D721Med (cell line): ENCODE measurements around the gene LINGO3.

Experiments
- DNase-seq: peaks from one replicate; pipeline ENCODE4 v3.0.0; 2011; ENCODE audit warnings: low spot score; ENCODE audit not compliant: insufficient read length
- FAIRE-seq: peaks from 2 replicates; lab custom pipeline; 2011; peaks lifted over from hg19 to GRCh38; lab: Jason Lieb, UNC
- TF ChIP-seq, protein P1 (sequence below): IDR thresholded peaks from 2 replicates; pipeline ENCODE4 v1.5.1; 2012; ENCODE audit warnings: mild to moderate bottlenecking, control low read depth; ENCODE audit not compliant: insufficient read depth; ENCODE audit errors: missing control alignments

The LINGO3 gene

DNA sequence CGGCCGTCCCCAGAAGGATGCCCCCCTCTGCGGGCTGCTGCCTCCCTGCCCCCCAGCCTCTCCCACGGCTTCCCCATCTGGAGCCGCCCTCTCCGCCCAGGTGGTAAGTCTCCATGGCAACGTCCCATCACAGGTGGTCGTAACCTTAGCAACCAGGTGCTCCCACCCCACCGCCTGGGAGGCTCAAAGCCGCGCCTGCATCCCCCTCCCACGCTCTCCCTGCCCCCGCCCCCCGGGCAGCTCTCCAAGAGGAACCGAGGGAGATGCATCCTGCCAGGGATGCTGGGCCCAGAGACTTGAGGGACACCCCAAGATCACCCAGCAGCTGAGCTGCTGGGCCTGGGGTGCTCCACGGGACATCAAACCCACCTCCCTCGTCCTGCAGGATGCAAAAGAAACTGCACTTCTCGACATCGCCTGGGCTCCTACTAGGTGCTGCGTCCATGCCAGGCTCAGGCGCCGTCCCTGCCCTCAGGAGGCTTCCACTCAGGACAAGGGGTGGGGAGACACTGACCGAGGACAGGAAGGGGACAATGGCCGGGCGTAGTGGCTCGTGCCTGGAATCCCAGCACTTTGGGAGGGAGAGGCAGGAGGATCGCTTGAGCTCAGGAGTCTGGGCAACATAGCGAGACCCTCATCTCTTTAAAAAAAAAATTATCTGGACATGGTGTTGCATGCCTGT is 5.0 kb upstream of the LINGO3 start:
- FAIRE-seq = no peak
- DNase-seq = no peak
- TF ChIP-seq, protein P1, sequence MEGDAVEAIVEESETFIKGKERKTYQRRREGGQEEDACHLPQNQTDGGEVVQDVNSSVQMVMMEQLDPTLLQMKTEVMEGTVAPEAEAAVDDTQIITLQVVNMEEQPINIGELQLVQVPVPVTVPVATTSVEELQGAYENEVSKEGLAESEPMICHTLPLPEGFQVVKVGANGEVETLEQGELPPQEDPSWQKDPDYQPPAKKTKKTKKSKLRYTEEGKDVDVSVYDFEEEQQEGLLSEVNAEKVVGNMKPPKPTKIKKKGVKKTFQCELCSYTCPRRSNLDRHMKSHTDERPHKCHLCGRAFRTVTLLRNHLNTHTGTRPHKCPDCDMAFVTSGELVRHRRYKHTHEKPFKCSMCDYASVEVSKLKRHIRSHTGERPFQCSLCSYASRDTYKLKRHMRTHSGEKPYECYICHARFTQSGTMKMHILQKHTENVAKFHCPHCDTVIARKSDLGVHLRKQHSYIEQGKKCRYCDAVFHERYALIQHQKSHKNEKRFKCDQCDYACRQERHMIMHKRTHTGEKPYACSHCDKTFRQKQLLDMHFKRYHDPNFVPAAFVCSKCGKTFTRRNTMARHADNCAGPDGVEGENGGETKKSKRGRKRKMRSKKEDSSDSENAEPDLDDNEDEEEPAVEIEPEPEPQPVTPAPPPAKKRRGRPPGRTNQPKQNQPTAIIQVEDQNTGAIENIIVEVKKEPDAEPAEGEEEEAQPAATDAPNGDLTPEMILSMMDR = no peak

DNA sequence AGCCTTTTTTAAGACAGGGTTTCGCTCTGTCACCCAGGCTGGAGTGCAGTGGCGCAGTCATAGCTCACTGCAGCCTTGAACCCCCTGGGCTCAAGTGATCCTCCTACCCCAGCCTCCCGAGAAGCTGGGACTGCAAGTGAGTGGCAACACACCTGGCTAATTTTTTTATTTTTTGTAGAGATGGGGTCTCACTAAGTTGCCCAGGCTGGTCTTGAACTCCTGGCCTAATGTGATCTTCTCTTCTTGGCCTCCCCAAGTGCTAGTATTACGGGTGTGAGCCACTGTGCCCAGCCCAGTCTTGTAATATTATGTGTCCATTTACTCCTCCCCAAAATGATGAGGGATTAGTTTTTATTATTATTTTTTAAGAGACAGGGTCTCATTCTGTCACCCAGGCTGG is 3.1 kb upstream of the LINGO3 start:
- DNase-seq (no peak), FAIRE-seq (no peak)
- TF ChIP-seq, protein P1 = no peak

DNA sequence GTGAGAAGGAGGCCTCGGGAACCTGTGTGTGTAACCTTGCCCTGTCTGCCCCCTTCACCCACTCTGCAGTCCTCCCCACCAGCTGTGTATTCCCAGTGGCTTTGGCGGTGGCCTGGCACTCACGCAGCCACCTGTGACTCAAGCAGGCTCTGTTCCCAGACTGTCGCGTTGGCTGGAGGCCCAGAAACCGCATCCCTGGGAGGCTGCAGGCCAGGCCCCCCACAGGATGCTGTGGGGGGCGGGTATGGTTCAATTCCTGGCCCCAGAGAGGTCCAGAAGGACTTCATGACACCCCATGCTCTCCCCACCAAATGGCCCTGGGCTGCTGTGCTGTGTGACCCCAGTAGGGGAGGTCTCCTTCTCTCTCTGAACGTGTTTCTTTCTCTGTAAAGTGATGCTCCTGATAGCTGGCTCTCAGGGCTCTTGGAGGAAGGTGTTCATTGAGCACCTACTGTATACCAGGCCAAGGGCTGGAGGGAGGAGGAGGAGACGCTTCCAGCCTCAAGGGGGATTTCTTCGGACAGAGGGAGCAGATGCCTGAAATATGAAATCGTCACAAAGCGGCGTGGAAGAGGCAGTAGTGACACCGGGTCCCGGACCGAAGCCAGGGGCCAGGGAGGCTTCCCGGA is 1.9 kb upstream of the LINGO3 start:
- FAIRE-seq (no peak), DNase-seq (no peak)
- TF ChIP-seq, protein P1 = no peak

DNA sequence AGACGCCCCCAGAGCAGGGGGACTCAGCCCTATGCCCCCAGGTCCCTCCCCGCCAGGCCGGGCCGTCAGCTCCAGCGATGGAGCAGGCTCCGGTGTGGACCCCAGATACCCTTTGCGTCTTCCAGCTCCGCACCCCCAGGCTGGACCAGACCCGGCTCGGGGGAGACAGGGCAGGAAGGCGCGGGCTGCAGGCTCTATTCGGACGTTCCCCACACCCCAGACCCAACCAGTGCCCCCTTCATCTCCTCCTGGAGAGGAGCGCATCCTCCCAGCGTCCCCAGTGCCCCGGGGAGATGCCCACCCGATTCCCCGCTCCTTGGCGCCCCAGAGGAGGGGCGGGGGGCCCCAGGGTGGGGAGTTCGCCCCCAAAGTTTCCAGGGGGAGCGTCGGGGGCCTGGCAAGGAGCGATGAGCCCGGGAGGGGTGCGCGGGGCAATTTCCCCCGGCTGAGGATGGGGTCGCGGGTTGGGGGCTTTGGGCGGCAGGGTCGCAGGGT is 389 bp downstream of the LINGO3 start:
- FAIRE-seq = no peak
- TF ChIP-seq, protein P1 = no peak
- DNase-seq = no peak

DNA sequence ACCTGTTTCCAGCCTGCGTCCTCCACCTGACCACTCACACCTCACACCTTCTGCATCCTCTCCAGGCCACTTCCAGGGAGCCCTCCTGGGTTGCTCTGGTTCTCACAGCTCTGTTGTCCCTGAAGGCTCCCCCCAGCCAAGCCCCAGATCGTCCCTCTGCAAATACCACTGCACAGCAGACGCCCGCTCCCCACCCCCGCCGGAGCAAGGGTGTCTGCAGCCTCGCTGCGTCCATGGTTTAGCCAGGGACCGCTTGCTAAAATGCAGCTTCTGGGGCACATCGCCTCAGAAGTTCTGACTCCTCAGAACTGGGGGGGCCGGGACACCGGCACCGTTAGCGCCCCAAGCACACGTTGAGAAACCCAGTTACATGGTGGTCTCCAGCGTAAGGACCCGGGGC is 983 bp downstream of the LINGO3 start:
- no peak for FAIRE-seq
- TF ChIP-seq, protein P1 = no peak
- no peak for DNase-seq

DNA sequence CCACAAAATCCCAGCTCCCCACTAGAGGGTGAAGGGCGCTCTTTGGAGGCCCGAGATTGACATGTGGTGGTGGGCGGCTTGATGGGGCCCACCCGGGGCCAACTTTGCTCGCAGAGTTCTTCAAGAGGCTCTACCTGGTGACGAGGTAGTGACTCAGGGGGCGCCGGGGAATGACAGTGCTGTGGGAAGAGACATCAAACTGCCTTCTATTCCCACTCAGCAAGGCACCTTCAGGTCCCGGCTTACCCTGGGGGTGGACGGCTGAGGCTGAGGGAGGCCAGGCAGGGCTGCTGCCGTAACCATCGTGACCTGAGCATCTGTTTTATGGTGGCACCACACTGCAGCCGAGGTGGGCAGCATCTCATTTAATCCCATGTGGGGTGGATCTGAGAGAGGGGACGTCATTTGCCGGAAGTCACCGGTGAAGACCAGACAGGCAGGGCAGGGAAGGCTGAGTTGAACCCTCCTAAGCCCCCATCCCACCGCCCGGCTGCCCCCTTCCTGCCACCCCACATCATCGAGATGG is 1.6 kb downstream of the LINGO3 start:
- FAIRE-seq (no peak), DNase-seq (no peak)
- TF ChIP-seq, protein P1 = no peak
